NCI-H226 (cell line): ENCODE measurements around the gene MAVS.

Experiments used
- DNase-seq: peaks from one replicate; pipeline ENCODE4 v3.0.0-alpha.2; 2015

The MAVS gene

GRCh38 chr20:3915691-3916090 is 69.1 kb downstream of the MAVS start:
- no peak for DNase-seq

- no peak for DNase-seq
Observed at GRCh38 chr20:3916364-3916763, 69.7 kb downstream of the MAVS start.

- DNase-seq = no peak
Observed at GRCh38 chr20:3919352-3919751, 72.7 kb downstream of the MAVS start.

GRCh38 chr20:3922223-3922982 is 75.8 kb downstream of the MAVS start:
- DNase-seq = no peak

GRCh38 chr20:3922983-3923339 is 76.3 kb downstream of the MAVS start:
- no peak for DNase-seq

GRCh38 chr20:3923818-3924217 is 77.2 kb downstream of the MAVS start:
- no peak for DNase-seq

GRCh38 chr20:3924304-3925112 is 77.9 kb downstream of the MAVS start:
- DNase-seq = no peak

- DNase-seq = no peak
Observed at GRCh38 chr20:3925113-3925695, 78.6 kb downstream of the MAVS start.
